K562 (cell line): ENCODE measurements around the gene YBX2. TPM values are rescaled to one million over a fixed set of nuclear protein-coding genes. Genes with fewer than 3 reads are reported as not detected.

ENCODE experiments used
- BRD9 ChIP-seq: fragments of 450-650 bp; IDR thresholded peaks from 2 replicates; pipeline ENCODE4 v1.6.1; 2018; ENCODE audit warnings: low read depth; ENCODE audit not compliant: partially characterized antibody
- HDAC8 ChIP-seq: fragments of 450-650 bp; IDR thresholded peaks from 2 replicates; pipeline ENCODE4 v1.6.1; 2016; ENCODE audit warnings: mild to moderate bottlenecking, missing genetic modification characterization, moderate library complexity, missing compliant biosample characterization
- MCM5 ChIP-seq: fragments of 450-650 bp; IDR thresholded peaks from 2 replicates; pipeline ENCODE4 v1.6.1; 2016; ENCODE audit warnings: low read depth
- RBFOX2 ChIP-seq: fragments of 200-400 bp; formaldehyde crosslinking; IDR thresholded peaks from 2 replicates; pipeline ENCODE4 v1.6.1; 2017; ENCODE audit warnings: low read depth, mild to moderate bottlenecking, low read length, moderate library complexity
- SREBF1 ChIP-seq: fragments of 150-350 bp; IDR thresholded peaks from 2 replicates; pipeline ENCODE4 v1.6.1; 2014; ENCODE audit warnings: antibody characterized with exemption, low read depth, low read length, borderline replicate concordance
- TEAD1 ChIP-seq, 2 experiments: fragments of 450-650 bp in 1 of 2; sonication (generic) in 1 of 2; formaldehyde crosslinking; IDR thresholded peaks; 2 replicates each; pipeline versions ENCODE4 v1.4.0 to v1.8.0; 2020 to 2022; ENCODE audit warnings: mild to moderate bottlenecking in 2 of 2, missing genetic modification reagents in 1 of 2
- ZC3H8 ChIP-seq: fragments of 450-650 bp; IDR thresholded peaks from 2 replicates; pipeline ENCODE4 v1.6.1; 2017
- ZNF707 ChIP-seq: fragments of 250-450 bp; sonication (Bioruptor Pico); conservative IDR thresholded peaks from 2 replicates; pipeline ENCODE4 v1.8.0; 2022; ENCODE audit warnings: inconsistent platforms, mild to moderate bottlenecking, moderate library complexity
- ZNF785 ChIP-seq: fragments of 250-450 bp; sonication (Bioruptor Pico); IDR thresholded peaks from 2 replicates; pipeline ENCODE4 v1.4.0; 2020; ENCODE audit warnings: mild to moderate bottlenecking
- polyA plus RNA-seq, 8 experiments: library from polyadenylated mRNA; depleted of rRNA in 4 of 8; stranded (reverse) in 5 of 8; unstranded in 3 of 8; fragments of >200 nt; fragmentation: Nextera tagmentation in 2 of 8; fragmentation: Illumina TruSeq in 1 of 8; extraction: Ambion mirVana in 2 of 8; extraction: Trizol in 1 of 8; gene quantifications; 2 replicates each; pipeline versions ENCODE4 v1.2.1 to v1.2.3, GENCODE V29; 2011 to 2014; ENCODE audit warnings: inconsistent platforms in 1 of 8, missing spikeins in 1 of 8
- total RNA-seq, 7 experiments: library from RNA; depleted of rRNA in 6 of 7; stranded (reverse); fragments of >200 nt in 6 of 7; fragmentation: Illumina TruSeq in 2 of 7; extraction: Trizol in 2 of 7; gene quantifications; 2 replicates each; pipeline versions ENCODE4 v1.2.1 to v1.2.3, GENCODE V29; 2011 to 2021; ENCODE audit warnings: low replicate concordance in 1 of 7
- TF ChIP-seq, protein P1 (sequence below), 2 experiments: fragments of 150-350 bp in 1 of 2; IDR thresholded peaks; 2 replicates each; pipeline ENCODE4 v1.6.1; 2012 to 2016; ENCODE audit warnings: low read depth in 2 of 2, low read length in 2 of 2, mild to moderate bottlenecking in 1 of 2, moderate library complexity in 1 of 2
- TF ChIP-seq, protein P2 (sequence below): fragments of 250-450 bp; sonication (Bioruptor Pico); IDR thresholded peaks from 2 replicates; pipeline ENCODE4 v1.8.0; 2022; ENCODE audit warnings: moderate library complexity, mild to moderate bottlenecking, inconsistent platforms
- TF ChIP-seq, protein P3 (sequence below): IDR thresholded peaks from 2 replicates; pipeline ENCODE4 v1.6.1; 2014; ENCODE audit warnings: antibody characterized with exemption
- TF ChIP-seq, protein P4 (sequence below), 2 experiments: IDR thresholded peaks; 2 replicates each; pipeline ENCODE4 v1.6.1; 2012; ENCODE audit warnings: improper control_type of control experiment in 2 of 2, low read depth in 2 of 2, low read length in 2 of 2, borderline replicate concordance in 1 of 2
- TF ChIP-seq, protein P5 (sequence below): sonication (generic); formaldehyde crosslinking; IDR thresholded peaks from 2 replicates; pipeline ENCODE4 v1.8.0; 2023; ENCODE audit warnings: missing genetic modification reagents, mild to moderate bottlenecking, borderline replicate concordance

The YBX2 gene
- total and polyA plus RNA-seq, 9 of the 15 experiments (the other 6 are each of a cell fraction or from before 2014, with no cell fraction given) = 0.03 to 0.59 (median 0.27) TPM; not detected in 6

DNA sequence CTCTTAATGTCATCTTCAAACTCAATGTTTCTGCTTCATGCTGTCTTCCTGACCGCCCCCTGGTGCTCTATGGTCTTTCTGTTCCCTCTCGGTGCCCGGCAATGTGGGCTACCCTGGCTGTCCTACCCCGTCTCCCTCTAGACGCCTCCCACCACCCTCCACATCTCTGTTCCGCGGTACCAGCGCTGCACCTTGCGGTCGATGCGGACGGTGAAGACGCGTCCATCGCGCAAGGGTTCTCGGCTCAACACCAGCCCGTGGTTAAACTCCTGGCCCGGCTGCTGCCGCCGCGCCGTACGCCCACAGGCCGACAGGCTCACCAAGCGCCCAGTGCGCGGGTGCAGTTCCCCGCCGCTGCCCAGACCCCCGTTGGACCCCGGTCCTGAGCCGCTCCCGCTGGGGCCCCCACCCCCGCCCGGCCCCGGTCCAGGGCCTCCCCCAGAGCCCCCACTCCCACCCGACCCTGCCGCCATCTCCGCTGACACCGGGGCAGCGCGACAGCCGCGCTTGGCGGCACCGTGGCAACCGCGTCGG is 34.5 kb upstream of the YBX2 start, which contains the start of gene NEURL4 (continued):
- TF ChIP-seq, protein P1, sequence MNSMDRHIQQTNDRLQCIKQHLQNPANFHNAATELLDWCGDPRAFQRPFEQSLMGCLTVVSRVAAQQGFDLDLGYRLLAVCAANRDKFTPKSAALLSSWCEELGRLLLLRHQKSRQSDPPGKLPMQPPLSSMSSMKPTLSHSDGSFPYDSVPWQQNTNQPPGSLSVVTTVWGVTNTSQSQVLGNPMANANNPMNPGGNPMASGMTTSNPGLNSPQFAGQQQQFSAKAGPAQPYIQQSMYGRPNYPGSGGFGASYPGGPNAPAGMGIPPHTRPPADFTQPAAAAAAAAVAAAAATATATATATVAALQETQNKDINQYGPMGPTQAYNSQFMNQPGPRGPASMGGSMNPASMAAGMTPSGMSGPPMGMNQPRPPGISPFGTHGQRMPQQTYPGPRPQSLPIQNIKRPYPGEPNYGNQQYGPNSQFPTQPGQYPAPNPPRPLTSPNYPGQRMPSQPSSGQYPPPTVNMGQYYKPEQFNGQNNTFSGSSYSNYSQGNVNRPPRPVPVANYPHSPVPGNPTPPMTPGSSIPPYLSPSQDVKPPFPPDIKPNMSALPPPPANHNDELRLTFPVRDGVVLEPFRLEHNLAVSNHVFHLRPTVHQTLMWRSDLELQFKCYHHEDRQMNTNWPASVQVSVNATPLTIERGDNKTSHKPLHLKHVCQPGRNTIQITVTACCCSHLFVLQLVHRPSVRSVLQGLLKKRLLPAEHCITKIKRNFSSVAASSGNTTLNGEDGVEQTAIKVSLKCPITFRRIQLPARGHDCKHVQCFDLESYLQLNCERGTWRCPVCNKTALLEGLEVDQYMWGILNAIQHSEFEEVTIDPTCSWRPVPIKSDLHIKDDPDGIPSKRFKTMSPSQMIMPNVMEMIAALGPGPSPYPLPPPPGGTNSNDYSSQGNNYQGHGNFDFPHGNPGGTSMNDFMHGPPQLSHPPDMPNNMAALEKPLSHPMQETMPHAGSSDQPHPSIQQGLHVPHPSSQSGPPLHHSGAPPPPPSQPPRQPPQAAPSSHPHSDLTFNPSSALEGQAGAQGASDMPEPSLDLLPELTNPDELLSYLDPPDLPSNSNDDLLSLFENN (IDR thresholded peaks at IDR 0.05; ENCODE audit: low read depth in 2 of 2, low read length in 2 of 2) = no peak
- TF ChIP-seq HDAC8 (tag) = no peak
- TF ChIP-seq MCM5 = no peak
- no peak for TF ChIP-seq ZNF785
- TF ChIP-seq, protein P2, sequence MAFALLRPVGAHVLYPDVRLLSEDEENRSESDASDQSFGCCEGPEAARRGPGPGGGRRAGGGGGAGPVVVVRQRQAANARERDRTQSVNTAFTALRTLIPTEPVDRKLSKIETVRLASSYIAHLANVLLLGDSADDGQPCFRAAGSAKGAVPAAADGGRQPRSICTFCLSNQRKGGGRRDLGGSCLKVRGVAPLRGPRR (CRISPR knock-in tag) = no peak
- TF ChIP-seq RBFOX2 = 0 out of 2 replicates have a peak, but pooled peaks have one; percentile 47
- TF ChIP-seq, protein P3, sequence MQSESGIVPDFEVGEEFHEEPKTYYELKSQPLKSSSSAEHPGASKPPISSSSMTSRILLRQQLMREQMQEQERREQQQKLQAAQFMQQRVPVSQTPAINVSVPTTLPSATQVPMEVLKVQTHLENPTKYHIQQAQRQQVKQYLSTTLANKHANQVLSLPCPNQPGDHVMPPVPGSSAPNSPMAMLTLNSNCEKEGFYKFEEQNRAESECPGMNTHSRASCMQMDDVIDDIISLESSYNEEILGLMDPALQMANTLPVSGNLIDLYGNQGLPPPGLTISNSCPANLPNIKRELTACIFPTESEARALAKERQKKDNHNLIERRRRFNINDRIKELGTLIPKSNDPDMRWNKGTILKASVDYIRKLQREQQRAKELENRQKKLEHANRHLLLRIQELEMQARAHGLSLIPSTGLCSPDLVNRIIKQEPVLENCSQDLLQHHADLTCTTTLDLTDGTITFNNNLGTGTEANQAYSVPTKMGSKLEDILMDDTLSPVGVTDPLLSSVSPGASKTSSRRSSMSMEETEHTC = no peak
- TF ChIP-seq, protein P4, sequence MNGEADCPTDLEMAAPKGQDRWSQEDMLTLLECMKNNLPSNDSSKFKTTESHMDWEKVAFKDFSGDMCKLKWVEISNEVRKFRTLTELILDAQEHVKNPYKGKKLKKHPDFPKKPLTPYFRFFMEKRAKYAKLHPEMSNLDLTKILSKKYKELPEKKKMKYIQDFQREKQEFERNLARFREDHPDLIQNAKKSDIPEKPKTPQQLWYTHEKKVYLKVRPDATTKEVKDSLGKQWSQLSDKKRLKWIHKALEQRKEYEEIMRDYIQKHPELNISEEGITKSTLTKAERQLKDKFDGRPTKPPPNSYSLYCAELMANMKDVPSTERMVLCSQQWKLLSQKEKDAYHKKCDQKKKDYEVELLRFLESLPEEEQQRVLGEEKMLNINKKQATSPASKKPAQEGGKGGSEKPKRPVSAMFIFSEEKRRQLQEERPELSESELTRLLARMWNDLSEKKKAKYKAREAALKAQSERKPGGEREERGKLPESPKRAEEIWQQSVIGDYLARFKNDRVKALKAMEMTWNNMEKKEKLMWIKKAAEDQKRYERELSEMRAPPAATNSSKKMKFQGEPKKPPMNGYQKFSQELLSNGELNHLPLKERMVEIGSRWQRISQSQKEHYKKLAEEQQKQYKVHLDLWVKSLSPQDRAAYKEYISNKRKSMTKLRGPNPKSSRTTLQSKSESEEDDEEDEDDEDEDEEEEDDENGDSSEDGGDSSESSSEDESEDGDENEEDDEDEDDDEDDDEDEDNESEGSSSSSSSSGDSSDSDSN (IDR thresholded peaks at IDR 0.05; ENCODE audit: borderline replicate concordance in 1 of 2, low read depth in 2 of 2, low read length in 2 of 2) = 0 out of 4 replicates have a peak, but pooled peaks of 1 of the 2 experiments have one; percentile 46
- TF ChIP-seq ZNF707 = no peak
- TF ChIP-seq, protein P5, sequence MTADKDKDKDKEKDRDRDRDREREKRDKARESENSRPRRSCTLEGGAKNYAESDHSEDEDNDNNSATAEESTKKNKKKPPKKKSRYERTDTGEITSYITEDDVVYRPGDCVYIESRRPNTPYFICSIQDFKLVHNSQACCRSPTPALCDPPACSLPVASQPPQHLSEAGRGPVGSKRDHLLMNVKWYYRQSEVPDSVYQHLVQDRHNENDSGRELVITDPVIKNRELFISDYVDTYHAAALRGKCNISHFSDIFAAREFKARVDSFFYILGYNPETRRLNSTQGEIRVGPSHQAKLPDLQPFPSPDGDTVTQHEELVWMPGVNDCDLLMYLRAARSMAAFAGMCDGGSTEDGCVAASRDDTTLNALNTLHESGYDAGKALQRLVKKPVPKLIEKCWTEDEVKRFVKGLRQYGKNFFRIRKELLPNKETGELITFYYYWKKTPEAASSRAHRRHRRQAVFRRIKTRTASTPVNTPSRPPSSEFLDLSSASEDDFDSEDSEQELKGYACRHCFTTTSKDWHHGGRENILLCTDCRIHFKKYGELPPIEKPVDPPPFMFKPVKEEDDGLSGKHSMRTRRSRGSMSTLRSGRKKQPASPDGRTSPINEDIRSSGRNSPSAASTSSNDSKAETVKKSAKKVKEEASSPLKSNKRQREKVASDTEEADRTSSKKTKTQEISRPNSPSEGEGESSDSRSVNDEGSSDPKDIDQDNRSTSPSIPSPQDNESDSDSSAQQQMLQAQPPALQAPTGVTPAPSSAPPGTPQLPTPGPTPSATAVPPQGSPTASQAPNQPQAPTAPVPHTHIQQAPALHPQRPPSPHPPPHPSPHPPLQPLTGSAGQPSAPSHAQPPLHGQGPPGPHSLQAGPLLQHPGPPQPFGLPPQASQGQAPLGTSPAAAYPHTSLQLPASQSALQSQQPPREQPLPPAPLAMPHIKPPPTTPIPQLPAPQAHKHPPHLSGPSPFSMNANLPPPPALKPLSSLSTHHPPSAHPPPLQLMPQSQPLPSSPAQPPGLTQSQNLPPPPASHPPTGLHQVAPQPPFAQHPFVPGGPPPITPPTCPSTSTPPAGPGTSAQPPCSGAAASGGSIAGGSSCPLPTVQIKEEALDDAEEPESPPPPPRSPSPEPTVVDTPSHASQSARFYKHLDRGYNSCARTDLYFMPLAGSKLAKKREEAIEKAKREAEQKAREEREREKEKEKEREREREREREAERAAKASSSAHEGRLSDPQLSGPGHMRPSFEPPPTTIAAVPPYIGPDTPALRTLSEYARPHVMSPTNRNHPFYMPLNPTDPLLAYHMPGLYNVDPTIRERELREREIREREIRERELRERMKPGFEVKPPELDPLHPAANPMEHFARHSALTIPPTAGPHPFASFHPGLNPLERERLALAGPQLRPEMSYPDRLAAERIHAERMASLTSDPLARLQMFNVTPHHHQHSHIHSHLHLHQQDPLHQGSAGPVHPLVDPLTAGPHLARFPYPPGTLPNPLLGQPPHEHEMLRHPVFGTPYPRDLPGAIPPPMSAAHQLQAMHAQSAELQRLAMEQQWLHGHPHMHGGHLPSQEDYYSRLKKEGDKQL (CRISPR knock-in tag) = no peak
- TF ChIP-seq SREBF1 = no peak
- TF ChIP-seq TEAD1 (CRISPR knock-in tag; IDR thresholded peaks at IDR 0.05) = 0 out of 4 replicates have a peak, but pooled peaks of 1 of the 2 experiments have one; percentile 9
- no peak for TF ChIP-seq BRD9
- no peak for TF ChIP-seq ZC3H8
